Sigmoid colon (tissue), 7 donors: ENCODE data around the gene ARF1. TPM values are rescaled to one million over a fixed set of nuclear protein-coding genes. Genes with fewer than 3 reads are reported as not detected.

Experiments used
- DNase-seq: peaks from one replicate; pipeline ENCODE4 v3.0.0-alpha.2; 2019
- H3K27ac ChIP-seq, 4 donors: fragments of 200-600 bp; sonication (generic); one replicate each; pipeline ENCODE4 v1.5.1; 2016 to 2019; ENCODE audit warnings: mild to moderate bottlenecking in 1 of 4
- H3K27me3 ChIP-seq, 3 donors: fragments of 200-600 bp; sonication (generic); one replicate each; pipeline ENCODE4 v1.5.1; 2019; ENCODE audit warnings: mild to moderate bottlenecking in 1 of 3
- H3K36me3 ChIP-seq, 4 donors: fragments of 200-600 bp; sonication (generic); one replicate each; pipeline ENCODE4 v1.5.1; 2016 to 2019
- H3K4me1 ChIP-seq, 4 donors: fragments of 200-600 bp; sonication (generic); one replicate each; pipeline ENCODE4 v1.5.1; 2017 to 2019
- H3K4me3 ChIP-seq, 4 donors: fragments of 200-600 bp; sonication (generic); one replicate each; pipeline ENCODE4 v1.5.1; 2017 to 2019; ENCODE audit warnings: mild to moderate bottlenecking in 2 of 4, moderate library complexity in 1 of 4
- H3K9me3 ChIP-seq, 4 donors: fragments of 200-600 bp in 3 of 4; sonication (generic) in 3 of 4; one replicate each; pipeline versions ENCODE4 v1.5.1 to v1.6.1; 2013 to 2019
- EP300 ChIP-seq, 4 donors: sonication (generic); formaldehyde crosslinking; IDR thresholded peaks; one replicate each; pipeline ENCODE4 v1.6.1; 2017; ENCODE audit warnings: antibody characterized with exemption in 4 of 4
- POLR2A ChIP-seq, 2 donors: fragments of 450-650 bp; IDR thresholded peaks; one replicate each; pipeline ENCODE4 v1.6.1; 2016; ENCODE audit warnings: antibody characterized with exemption in 2 of 2, mild to moderate bottlenecking in 2 of 2, moderate library complexity in 2 of 2
- POLR2AphosphoS5 ChIP-seq, 4 donors: sonication (generic); formaldehyde crosslinking; IDR thresholded peaks; one replicate each; pipeline ENCODE4 v1.6.1; 2017; ENCODE audit warnings: antibody characterized with exemption in 4 of 4
- WGBS, 2 donors: extraction: QIAGEN DNeasy Blood & Tissue Kit; methylation state at CpG; one replicate each; pipeline ENCODE4 v1.1.7; 2013; 5-methylcytosine and 5-hydroxymethylcytosine counted together
- intact Hi-C: fragments of 100-400 bp; cut with DNase I; formaldehyde crosslinking; loops from one replicate; pipeline ENCODE4 v1.15.1; 2023
- polyA plus RNA-seq, 3 donors: library from polyadenylated mRNA; stranded (reverse); fragments of 200-250 nt; gene quantifications; one replicate each; pipeline ENCODE4 v1.2.3, GENCODE V29; 2013
- total RNA-seq, 4 donors: library from RNA; depleted of rRNA; stranded (reverse); fragments of >200 nt; gene quantifications; one replicate each; pipeline ENCODE4 v1.1.0, GENCODE V29; 2016
- TF ChIP-seq, protein P1 (sequence below), 4 experiments: fragments of 450-650 bp in 3 of 4; fragments of 200-600 bp in 1 of 4; IDR thresholded peaks; one replicate each; pipeline ENCODE4 v1.5.1; 2016 to 2019; ENCODE audit warnings: antibody characterized with exemption in 4 of 4, mild to moderate bottlenecking in 3 of 4, moderate library complexity in 2 of 4
- donor health status: healthy with polysubstance abuse.
- donor health status: Bipolar disorder and iron deficiency.
- donor health status: healthy.

ARF1 gene
- total and polyA plus RNA-seq, 7 donors = 212 to 482 (median 250) TPM

DNA sequence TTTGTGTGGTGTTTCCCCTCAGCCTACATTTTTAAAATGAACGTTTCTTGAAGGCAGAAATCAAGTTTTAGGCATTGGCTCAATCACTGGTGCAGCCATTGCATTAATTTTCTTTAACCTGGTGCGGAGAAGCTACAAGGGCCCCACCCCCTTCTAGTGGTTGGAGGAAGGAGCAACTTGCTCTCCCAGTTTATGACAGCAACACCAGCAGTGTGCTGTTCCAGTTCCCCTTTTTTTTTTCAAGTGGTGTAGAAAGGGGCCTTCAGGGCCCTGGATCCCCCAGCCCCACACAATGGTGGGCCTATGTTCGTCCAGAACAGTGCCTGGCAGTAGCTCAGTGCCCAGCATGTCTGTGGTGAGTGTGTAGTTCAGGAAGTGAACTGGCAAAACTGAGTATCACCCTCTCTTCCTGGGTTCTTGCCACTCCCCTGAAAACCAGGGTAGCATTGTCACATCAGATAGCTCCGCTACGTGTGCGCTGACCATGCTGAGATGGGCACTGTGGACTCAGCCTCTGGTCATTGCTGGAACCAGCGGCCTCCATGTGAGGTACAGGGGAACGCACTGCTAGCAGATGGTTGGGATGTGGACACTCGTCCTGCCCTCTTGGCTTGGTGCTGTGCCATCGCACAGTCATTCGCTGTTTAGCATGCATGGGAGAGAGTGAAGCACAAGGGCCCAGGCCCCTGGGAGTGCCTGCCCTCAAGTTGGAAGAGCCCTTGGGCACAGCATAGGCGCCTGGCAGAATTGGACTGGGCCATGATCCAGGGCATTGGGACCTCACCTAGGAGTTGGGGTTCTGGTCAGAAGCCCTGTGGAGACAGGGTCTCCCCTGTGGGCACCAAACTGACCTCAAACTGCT, 7.2 kb downstream of the ARF1 start:
- H3K9me3 ChIP-seq = peaks cover 0 to 4% (median 3%) of the 10 kb centered on the region in 4 donors
- H3K27ac ChIP-seq = peak overlapping the region in 1 of 4 donors; percentile 2
- 69 to 70% methylated on average over 12 of the region's 12 CpGs for WGBS, 2 donors
- H3K4me1 ChIP-seq = peaks cover 3 to 89% (median 84%) of the 10 kb centered on the region in 4 donors
- intact Hi-C loops = loop anchor here (10.0 kb wide), 1 partner anchor 545 kb away; no protein-coding TSS in a partner anchor
- H3K4me3 ChIP-seq = peak overlapping the region in 1 of 4 donors; percentile 2
- TF ChIP-seq POLR2A (IDR thresholded peaks at IDR 0.05) (no peak), POLR2AphosphoS5 (IDR thresholded peaks at IDR 0.05) (no peak), EP300 (IDR thresholded peaks at IDR 0.05) (no peak)
- TF ChIP-seq, protein P1, sequence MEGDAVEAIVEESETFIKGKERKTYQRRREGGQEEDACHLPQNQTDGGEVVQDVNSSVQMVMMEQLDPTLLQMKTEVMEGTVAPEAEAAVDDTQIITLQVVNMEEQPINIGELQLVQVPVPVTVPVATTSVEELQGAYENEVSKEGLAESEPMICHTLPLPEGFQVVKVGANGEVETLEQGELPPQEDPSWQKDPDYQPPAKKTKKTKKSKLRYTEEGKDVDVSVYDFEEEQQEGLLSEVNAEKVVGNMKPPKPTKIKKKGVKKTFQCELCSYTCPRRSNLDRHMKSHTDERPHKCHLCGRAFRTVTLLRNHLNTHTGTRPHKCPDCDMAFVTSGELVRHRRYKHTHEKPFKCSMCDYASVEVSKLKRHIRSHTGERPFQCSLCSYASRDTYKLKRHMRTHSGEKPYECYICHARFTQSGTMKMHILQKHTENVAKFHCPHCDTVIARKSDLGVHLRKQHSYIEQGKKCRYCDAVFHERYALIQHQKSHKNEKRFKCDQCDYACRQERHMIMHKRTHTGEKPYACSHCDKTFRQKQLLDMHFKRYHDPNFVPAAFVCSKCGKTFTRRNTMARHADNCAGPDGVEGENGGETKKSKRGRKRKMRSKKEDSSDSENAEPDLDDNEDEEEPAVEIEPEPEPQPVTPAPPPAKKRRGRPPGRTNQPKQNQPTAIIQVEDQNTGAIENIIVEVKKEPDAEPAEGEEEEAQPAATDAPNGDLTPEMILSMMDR (IDR thresholded peaks at IDR 0.05) = no peak
- DNase-seq = peak; percentile 55
- H3K27me3 ChIP-seq = no peaks in the 10 kb centered on the region
- no peaks in the 10 kb centered on the region for H3K36me3 ChIP-seq

DNA sequence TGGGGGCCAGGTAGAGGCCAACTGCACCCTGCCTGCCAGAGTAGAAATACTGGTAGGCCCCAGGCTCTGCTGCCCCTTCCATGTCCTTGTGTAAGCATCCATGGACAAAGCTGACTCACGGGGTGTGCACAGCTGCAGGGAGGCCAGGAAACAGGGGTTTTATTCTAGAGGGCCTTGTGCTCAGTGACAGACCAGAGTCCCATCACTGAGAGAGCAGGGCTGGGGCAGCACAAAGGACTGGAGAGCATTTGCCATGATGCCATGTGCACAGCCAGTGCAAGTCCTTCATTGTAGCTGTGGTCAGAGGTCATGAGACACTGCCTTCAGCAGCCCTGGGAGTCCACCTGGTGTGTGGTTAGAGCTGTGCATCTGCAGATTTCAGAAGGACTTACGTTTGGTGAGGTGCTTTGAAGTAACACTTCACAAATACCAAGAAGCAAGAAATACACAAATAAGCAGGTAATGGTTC, 8.1 kb downstream of the ARF1 start:
- TF ChIP-seq POLR2A (IDR thresholded peaks at IDR 0.05) = no peak
- TF ChIP-seq EP300 (IDR thresholded peaks at IDR 0.05) = no peak
- TF ChIP-seq POLR2AphosphoS5 (IDR thresholded peaks at IDR 0.05) = no peak
- TF ChIP-seq, protein P1 (IDR thresholded peaks at IDR 0.05) = no peak
- H3K27ac ChIP-seq = no peak overlapping the region
- DNase-seq = peak; percentile 60
- H3K9me3 ChIP-seq = peaks cover 0 to 6% (median 3%) of the 10 kb centered on the region in 4 donors
- H3K27me3 ChIP-seq = no peaks in the 10 kb centered on the region
- peaks cover 3 to 85% (median 77%) of the 10 kb centered on the region in 4 donors for H3K4me1 ChIP-seq
- H3K36me3 ChIP-seq = no peaks in the 10 kb centered on the region
- no peak overlapping the region for H3K4me3 ChIP-seq
- 19 to 30% methylated on average over 2 of the region's 2 CpGs for WGBS, 2 donors
- intact Hi-C loops = no loop called here

DNA sequence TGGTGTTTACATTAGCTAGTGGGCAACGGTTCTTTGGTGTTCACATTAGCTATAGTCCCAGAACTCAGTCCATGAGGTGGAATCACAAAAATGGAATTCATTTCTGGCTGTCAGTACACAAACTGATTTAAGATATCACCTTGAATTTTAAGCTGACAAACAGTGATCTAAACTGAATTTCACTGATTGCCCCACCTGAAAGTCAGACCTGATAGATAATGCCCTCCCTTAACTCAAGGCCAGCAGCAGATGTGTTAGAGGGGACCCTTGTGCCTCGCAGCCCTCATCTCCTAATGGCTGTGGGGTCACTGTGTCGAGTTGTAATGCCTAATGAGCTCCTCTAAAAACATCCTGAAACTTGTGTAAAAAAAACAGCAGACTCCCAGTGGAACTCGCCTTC, 8.6 kb downstream of the ARF1 start:
- H3K27me3 ChIP-seq = no peaks in the 10 kb centered on the region
- peaks cover 3 to 82% (median 74%) of the 10 kb centered on the region in 4 donors for H3K4me1 ChIP-seq
- no peak overlapping the region for H3K4me3 ChIP-seq
- peaks cover 0 to 6% (median 3%) of the 10 kb centered on the region in 4 donors for H3K9me3 ChIP-seq
- WGBS, 2 donors = 67 to 75% methylated on average over 4 of the region's 4 CpGs
- no peak for TF ChIP-seq POLR2AphosphoS5 (IDR thresholded peaks at IDR 0.05)
- TF ChIP-seq POLR2A (IDR thresholded peaks at IDR 0.05) = no peak
- TF ChIP-seq, protein P1 (IDR thresholded peaks at IDR 0.05) = no peak
- intact Hi-C loops = no loop called here
- H3K27ac ChIP-seq = no peak overlapping the region
- no peaks in the 10 kb centered on the region for H3K36me3 ChIP-seq
- DNase-seq = no peak

DNA sequence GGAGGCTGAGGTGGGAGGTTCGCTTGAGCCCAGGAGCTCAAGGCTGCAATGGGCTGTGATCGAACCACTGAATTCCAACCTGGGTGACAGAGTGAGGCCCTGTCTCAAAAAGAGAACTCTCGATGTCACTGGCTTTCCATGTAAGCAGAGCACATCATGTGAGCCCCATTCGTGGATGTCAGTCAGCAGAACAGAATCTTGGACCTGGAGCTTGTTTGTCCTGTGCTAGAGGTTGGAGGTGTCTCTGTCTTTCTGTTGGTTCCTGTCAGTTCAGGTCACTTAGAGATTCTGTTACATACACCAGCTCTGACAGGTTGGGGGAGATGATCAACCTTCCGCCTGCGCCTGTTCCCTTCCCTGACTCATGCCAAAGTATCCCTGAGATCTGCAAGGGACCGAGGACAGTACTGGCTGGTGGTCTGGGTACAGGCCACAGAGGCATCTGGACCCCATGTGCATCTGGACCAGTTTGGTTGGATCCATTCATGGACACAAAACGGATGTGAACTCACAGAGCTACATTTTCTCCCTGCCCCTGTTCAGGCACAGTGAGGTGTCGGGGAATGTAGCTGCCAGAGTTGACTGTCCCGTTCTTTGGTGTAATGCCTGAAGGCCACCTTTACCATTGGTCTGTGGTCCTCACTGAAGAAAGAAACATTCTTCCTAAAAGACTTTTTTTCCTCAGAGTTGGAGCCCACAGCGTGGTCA, 10.0 kb downstream of the ARF1 start:
- H3K4me3 ChIP-seq = no peak overlapping the region
- intact Hi-C loops = no loop called here
- peak; percentile 32 for DNase-seq
- peaks cover 0 to 7% (median 6%) of the 10 kb centered on the region in 4 donors for H3K36me3 ChIP-seq
- no peaks in the 10 kb centered on the region for H3K27me3 ChIP-seq
- 89 to 94% methylated on average over 11 of the region's 11 CpGs for WGBS, 2 donors
- no peak overlapping the region for H3K27ac ChIP-seq
- no peak for TF ChIP-seq POLR2AphosphoS5 (IDR thresholded peaks at IDR 0.05)
- TF ChIP-seq EP300 (IDR thresholded peaks at IDR 0.05) = no peak
- TF ChIP-seq, protein P1 (IDR thresholded peaks at IDR 0.05) = no peak
- TF ChIP-seq POLR2A (IDR thresholded peaks at IDR 0.05) = no peak
- H3K9me3 ChIP-seq = peaks cover 0 to 6% (median 3%) of the 10 kb centered on the region in 4 donors
- peaks cover 0 to 80% (median 62%) of the 10 kb centered on the region in 4 donors for H3K4me1 ChIP-seq
